ENCODE measurements around the gene GAL.
A peak's percentile ranks its signal among the peaks of the same experiment; 100 is the strongest.

Gene GAL

GRCh38 chr11:68714060-68714856 lies 29.9 kb downstream of the GAL start:
- TF ChIP-seq, protein P1, sequence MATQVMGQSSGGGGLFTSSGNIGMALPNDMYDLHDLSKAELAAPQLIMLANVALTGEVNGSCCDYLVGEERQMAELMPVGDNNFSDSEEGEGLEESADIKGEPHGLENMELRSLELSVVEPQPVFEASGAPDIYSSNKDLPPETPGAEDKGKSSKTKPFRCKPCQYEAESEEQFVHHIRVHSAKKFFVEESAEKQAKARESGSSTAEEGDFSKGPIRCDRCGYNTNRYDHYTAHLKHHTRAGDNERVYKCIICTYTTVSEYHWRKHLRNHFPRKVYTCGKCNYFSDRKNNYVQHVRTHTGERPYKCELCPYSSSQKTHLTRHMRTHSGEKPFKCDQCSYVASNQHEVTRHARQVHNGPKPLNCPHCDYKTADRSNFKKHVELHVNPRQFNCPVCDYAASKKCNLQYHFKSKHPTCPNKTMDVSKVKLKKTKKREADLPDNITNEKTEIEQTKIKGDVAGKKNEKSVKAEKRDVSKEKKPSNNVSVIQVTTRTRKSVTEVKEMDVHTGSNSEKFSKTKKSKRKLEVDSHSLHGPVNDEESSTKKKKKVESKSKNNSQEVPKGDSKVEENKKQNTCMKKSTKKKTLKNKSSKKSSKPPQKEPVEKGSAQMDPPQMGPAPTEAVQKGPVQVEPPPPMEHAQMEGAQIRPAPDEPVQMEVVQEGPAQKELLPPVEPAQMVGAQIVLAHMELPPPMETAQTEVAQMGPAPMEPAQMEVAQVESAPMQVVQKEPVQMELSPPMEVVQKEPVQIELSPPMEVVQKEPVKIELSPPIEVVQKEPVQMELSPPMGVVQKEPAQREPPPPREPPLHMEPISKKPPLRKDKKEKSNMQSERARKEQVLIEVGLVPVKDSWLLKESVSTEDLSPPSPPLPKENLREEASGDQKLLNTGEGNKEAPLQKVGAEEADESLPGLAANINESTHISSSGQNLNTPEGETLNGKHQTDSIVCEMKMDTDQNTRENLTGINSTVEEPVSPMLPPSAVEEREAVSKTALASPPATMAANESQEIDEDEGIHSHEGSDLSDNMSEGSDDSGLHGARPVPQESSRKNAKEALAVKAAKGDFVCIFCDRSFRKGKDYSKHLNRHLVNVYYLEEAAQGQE (IDR thresholded peaks at IDR 0.05; ENCODE audit: insufficient read depth in 1 of 2, low read depth in 2 of 2, low read length in 2 of 2), result peak; percentile 69 to 88
- no peak for TF ChIP-seq SIN3A (IDR thresholded peaks at IDR 0.05; ENCODE audit: borderline replicate concordance, insufficient read depth, low read length)
- no peak for TF ChIP-seq POLR2AphosphoS5 (IDR thresholded peaks at IDR 0.05; ENCODE audit: low read depth, low read length)

- TF ChIP-seq SIN3A (IDR thresholded peaks at IDR 0.05; ENCODE audit: borderline replicate concordance, insufficient read depth, low read length), result no peak
- no peak for TF ChIP-seq POLR2AphosphoS5 (IDR thresholded peaks at IDR 0.05; ENCODE audit: low read depth, low read length)
- TF ChIP-seq FOXP2 (optimal IDR thresholded peaks at IDR 0.05; ENCODE audit: borderline replicate concordance, extremely low read depth, extremely low read length, insufficient read depth), result no peak
- TF ChIP-seq TAF1 (IDR thresholded peaks at IDR 0.05; ENCODE audit: borderline replicate concordance, insufficient read depth, low read length), result no peak
- TF ChIP-seq, protein P1 (IDR thresholded peaks at IDR 0.05; ENCODE audit: insufficient read depth in 1 of 2, low read depth in 2 of 2, low read length in 2 of 2), result no peak
These were observed 31.2 kb downstream of the GAL start for GRCh38 chr11:68715456-68716122.

DNA sequence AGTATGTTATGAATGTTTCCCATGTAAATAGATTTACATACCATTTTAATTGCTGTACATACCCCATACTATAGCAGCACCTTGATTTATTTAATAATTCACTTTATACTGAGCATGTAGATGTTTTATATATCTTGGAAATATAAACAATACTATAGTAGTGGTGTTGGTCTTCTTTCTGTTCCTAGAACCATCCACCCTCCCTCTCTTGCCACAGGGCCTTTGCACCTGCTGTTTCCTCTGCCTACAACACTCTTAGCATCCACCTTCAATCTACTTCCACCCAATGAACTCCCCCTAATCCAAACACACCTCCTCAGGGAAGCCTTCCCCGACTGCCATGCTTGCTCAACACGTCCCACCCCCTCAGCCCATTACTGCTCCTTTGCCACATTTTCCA lies 36.7 kb downstream of the GAL start:
- TF ChIP-seq FOXP2 (optimal IDR thresholded peaks at IDR 0.05; ENCODE audit: borderline replicate concordance, extremely low read depth, extremely low read length, insufficient read depth), result no peak
- TF ChIP-seq SIN3A (IDR thresholded peaks at IDR 0.05; ENCODE audit: borderline replicate concordance, insufficient read depth, low read length), result no peak
- no peak for TF ChIP-seq TAF1 (IDR thresholded peaks at IDR 0.05; ENCODE audit: borderline replicate concordance, insufficient read depth, low read length)
- no peak for TF ChIP-seq POLR2AphosphoS5 (IDR thresholded peaks at IDR 0.05; ENCODE audit: low read depth, low read length)
- TF ChIP-seq, protein P1 (IDR thresholded peaks at IDR 0.05; ENCODE audit: insufficient read depth in 1 of 2, low read depth in 2 of 2, low read length in 2 of 2), result no peak

GRCh38 chr11:68722143-68722542 lies 37.8 kb downstream of the GAL start:
- TF ChIP-seq SIN3A (IDR thresholded peaks at IDR 0.05; ENCODE audit: borderline replicate concordance, insufficient read depth, low read length) (no peak), TAF1 (IDR thresholded peaks at IDR 0.05; ENCODE audit: borderline replicate concordance, insufficient read depth, low read length) (no peak), FOXP2 (optimal IDR thresholded peaks at IDR 0.05; ENCODE audit: borderline replicate concordance, extremely low read depth, extremely low read length, insufficient read depth) (no peak), POLR2AphosphoS5 (IDR thresholded peaks at IDR 0.05; ENCODE audit: low read depth, low read length) (no peak)
- TF ChIP-seq, protein P1 (IDR thresholded peaks at IDR 0.05; ENCODE audit: insufficient read depth in 1 of 2, low read depth in 2 of 2, low read length in 2 of 2), result no peak
